GM06990 (cell line): ENCODE data around the gene DNAJA3.

Source experiments
- DNase-seq: peaks from one replicate; pipeline ENCODE4 v3.0.0-alpha.2; 2011; ENCODE audit not compliant: insufficient read length; ENCODE audit errors: extremely low read depth
- H3K27me3 ChIP-seq: replicated peaks from 2 replicates; pipeline ENCODE4 v1.6.0; 2011; ENCODE audit warnings: low read length; ENCODE audit not compliant: control insufficient read depth, insufficient read depth
- H3K36me3 ChIP-seq: 2 replicates; pipeline ENCODE4 v1.5.1; 2011; ENCODE audit warnings: low read length; ENCODE audit not compliant: control insufficient read depth, insufficient read depth
- H3K4me3 ChIP-seq: replicated peaks from 2 replicates; pipeline ENCODE4 v1.5.1; 2011; ENCODE audit warnings: low read depth, mild to moderate bottlenecking, control low read depth, low read length
- CTCF ChIP-seq: IDR thresholded peaks from 2 replicates; pipeline ENCODE4 v1.5.1; 2011; ENCODE audit warnings: low read length, control low read depth, mild to moderate bottlenecking, inconsistent platforms; ENCODE audit not compliant: insufficient read depth, poor library complexity, severe bottlenecking

The DNAJA3 gene

GRCh38 chr16:4425378-4426020, at the start of gene DNAJA3:
Gene DNAJA3, plus strand, starts transcription at chr16:4425868. Its CDS starts 14 bp downstream, at chr16:4425882.
- Histone ChIP-seq H3K27me3 (no peaks in the 10 kb centered on the region), H3K4me3 (peak within 1 kb of the TSS; percentile 78), H3K36me3 (peaks cover 4% of the 10 kb centered on the region)
- TF ChIP-seq CTCF: no peak
- DNase-seq: peak; percentile 97

GRCh38 chr16:4376126-4376892, 49.4 kb upstream of the DNAJA3 start:
- DNase-seq: no peak
- Histone ChIP-seq H3K4me3 (no peak overlapping the region), H3K27me3 (no peaks in the 10 kb centered on the region; the same call in 1 of the 2 replicates)

GRCh38 chr16:4376893-4377572, 48.6 kb upstream of the DNAJA3 start:
- Histone ChIP-seq H3K36me3 (peaks cover 10% of the 10 kb centered on the region), H3K27me3 (no peaks in the 10 kb centered on the region; the same call in 1 of the 2 replicates), H3K4me3 (no peak overlapping the region)
- TF ChIP-seq CTCF: no peak
- no peak for DNase-seq

More at GRCh38 chr16:4376126-4376892, 49.4 kb upstream of the DNAJA3 start:
- TF ChIP-seq CTCF: no peak
- peaks cover 8% of the 10 kb centered on the region for H3K36me3 ChIP-seq

- no peak overlapping the region for H3K4me3 ChIP-seq
- no peak for TF ChIP-seq CTCF
- DNase-seq: no peak
- H3K27me3 ChIP-seq: no peaks in the 10 kb centered on the region
- peaks cover 12% of the 10 kb centered on the region for H3K36me3 ChIP-seq
Observed at GRCh38 chr16:4377573-4378154, 48.0 kb upstream of the DNAJA3 start.

- H3K4me3 ChIP-seq: no peak overlapping the region
Observed at GRCh38 chr16:4378161-4378666, 47.5 kb upstream of the DNAJA3 start.

More at GRCh38 chr16:4378161-4378666, 47.5 kb upstream of the DNAJA3 start:
- Histone ChIP-seq H3K36me3 (peaks cover 14% of the 10 kb centered on the region), H3K27me3 (no peaks in the 10 kb centered on the region)
- no peak for DNase-seq
- TF ChIP-seq CTCF: no peak
